ENCODE data around the gene MICAL3.

DNA sequence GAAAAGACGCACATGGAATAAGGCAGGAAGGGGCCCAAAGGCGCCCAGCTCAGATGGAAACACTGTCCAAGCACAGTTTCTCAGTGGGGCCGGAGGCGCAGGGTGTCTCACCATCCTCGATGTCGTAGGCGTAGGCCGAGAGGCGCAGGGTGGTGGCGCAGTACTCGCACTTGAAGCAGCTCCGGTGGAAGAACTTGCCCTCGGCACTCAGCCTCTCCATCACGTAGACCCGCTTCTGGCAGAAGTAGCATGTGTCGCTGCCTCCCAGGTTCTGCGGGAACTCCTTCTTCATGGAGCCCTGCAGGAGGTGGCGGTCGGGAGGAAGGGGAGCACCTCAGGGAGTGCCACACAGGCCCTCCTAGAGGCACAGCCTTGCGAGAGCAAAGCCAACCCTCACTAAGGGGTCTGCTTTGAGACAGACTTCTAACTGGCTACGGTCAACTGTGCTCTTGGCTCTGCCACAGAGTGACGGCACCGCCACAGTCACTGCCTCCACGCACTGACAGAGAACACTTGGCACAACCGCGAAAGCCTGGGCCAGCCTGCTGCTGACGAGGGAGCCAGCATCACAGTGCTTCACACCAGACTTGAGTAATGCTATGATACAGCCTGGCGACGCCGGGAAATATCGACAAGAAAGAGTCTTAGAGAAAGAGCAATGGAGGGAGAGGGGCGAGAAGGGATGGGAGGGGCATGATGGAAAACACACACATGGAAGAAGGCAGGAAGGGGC lies 152.5 kb downstream of the MICAL3 start:
- TF ChIP-seq RARB (CRISPR knock-in tag; IDR thresholded peaks at IDR 0.05) (no peak), ZNF8 (CRISPR knock-in tag; IDR thresholded peaks at IDR 0.05) (no peak), ZFP3 (CRISPR knock-in tag; IDR thresholded peaks at IDR 0.05) (no peak), ZFP30 (CRISPR knock-in tag; IDR thresholded peaks at IDR 0.05) (no peak), TCF4 (CRISPR knock-in tag; IDR thresholded peaks at IDR 0.05; ENCODE audit: borderline replicate concordance) (no peak), TOX (CRISPR knock-in tag; IDR thresholded peaks at IDR 0.05; ENCODE audit: borderline replicate concordance) (no peak), SNAI2 (CRISPR knock-in tag; IDR thresholded peaks at IDR 0.05) (no peak), ARNTL (CRISPR knock-in tag; IDR thresholded peaks at IDR 0.05; ENCODE audit: borderline replicate concordance, low read depth) (no peak)
- TF ChIP-seq, protein P1, sequence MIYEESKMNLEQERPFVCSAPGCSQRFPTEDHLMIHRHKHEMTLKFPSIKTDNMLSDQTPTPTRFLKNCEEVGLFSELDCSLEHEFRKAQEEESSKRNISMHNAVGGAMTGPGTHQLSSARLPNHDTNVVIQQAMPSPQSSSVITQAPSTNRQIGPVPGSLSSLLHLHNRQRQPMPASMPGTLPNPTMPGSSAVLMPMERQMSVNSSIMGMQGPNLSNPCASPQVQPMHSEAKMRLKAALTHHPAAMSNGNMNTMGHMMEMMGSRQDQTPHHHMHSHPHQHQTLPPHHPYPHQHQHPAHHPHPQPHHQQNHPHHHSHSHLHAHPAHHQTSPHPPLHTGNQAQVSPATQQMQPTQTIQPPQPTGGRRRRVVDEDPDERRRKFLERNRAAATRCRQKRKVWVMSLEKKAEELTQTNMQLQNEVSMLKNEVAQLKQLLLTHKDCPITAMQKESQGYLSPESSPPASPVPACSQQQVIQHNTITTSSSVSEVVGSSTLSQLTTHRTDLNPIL (CRISPR knock-in tag; IDR thresholded peaks at IDR 0.05; ENCODE audit: low read depth): no peak
- TF ChIP-seq, protein P2, sequence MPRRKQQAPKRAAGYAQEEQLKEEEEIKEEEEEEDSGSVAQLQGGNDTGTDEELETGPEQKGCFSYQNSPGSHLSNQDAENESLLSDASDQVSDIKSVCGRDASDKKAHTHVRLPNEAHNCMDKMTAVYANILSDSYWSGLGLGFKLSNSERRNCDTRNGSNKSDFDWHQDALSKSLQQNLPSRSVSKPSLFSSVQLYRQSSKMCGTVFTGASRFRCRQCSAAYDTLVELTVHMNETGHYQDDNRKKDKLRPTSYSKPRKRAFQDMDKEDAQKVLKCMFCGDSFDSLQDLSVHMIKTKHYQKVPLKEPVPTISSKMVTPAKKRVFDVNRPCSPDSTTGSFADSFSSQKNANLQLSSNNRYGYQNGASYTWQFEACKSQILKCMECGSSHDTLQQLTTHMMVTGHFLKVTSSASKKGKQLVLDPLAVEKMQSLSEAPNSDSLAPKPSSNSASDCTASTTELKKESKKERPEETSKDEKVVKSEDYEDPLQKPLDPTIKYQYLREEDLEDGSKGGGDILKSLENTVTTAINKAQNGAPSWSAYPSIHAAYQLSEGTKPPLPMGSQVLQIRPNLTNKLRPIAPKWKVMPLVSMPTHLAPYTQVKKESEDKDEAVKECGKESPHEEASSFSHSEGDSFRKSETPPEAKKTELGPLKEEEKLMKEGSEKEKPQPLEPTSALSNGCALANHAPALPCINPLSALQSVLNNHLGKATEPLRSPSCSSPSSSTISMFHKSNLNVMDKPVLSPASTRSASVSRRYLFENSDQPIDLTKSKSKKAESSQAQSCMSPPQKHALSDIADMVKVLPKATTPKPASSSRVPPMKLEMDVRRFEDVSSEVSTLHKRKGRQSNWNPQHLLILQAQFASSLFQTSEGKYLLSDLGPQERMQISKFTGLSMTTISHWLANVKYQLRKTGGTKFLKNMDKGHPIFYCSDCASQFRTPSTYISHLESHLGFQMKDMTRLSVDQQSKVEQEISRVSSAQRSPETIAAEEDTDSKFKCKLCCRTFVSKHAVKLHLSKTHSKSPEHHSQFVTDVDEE (CRISPR knock-in tag; IDR thresholded peaks at IDR 0.05): no peak
- TF ChIP-seq, protein P3, sequence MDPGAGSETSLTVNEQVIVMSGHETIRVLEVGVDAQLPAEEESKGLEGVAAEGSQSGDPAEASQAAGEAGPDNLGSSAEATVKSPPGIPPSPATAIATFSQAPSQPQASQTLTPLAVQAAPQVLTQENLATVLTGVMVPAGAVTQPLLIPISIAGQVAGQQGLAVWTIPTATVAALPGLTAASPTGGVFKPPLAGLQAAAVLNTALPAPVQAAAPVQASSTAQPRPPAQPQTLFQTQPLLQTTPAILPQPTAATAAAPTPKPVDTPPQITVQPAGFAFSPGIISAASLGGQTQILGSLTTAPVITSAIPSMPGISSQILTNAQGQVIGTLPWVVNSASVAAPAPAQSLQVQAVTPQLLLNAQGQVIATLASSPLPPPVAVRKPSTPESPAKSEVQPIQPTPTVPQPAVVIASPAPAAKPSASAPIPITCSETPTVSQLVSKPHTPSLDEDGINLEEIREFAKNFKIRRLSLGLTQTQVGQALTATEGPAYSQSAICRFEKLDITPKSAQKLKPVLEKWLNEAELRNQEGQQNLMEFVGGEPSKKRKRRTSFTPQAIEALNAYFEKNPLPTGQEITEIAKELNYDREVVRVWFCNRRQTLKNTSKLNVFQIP (CRISPR knock-in tag; IDR thresholded peaks at IDR 0.05; ENCODE audit: borderline replicate concordance, low read depth): no peak
